HCT116 (cell line): ENCODE data around the gene CAVIN1. TPM values are rescaled to one million over a fixed set of nuclear protein-coding genes. Genes with fewer than 3 reads are reported as not detected.

Experiments used
- ATAC-seq: fragments of 200-7000 bp; cut with Tn5 transposase; 2 replicates; pipeline ENCODE4 v1.9.1; 2020; ENCODE audit warnings: mild to moderate bottlenecking, moderate library complexity
- BruUV-seq: library from RNA; stranded (reverse); fragments of 400-500 nt; replicated peaks from 2 replicates; lab custom pipeline; 2021; lab: Mats Ljungman, UMichigan
- CTCF ChIA-PET: fragments of 300-600 bp; sonication (Branson Sonifier 250); formaldehyde crosslinking; loops from one replicate; lab custom pipeline; 2021; ENCODE audit warnings: antibody characterized with exemption; lab: Charles Lee
- POLR2A ChIA-PET: fragments of 300-600, 350-600 bp; sonication (Branson Sonifier 250); formaldehyde crosslinking; loops from one replicate; lab custom pipeline; 2021; ENCODE audit warnings: antibody characterized with exemption; lab: Charles Lee
- RAD21 ChIA-PET, 2 experiments: fragments of 300-600 bp; sonication (Branson Sonifier 250); formaldehyde crosslinking; loops; one replicate each; lab custom pipeline; 2023; ENCODE audit warnings: low total read pairs in 2 of 2; ENCODE audit not compliant: uncharacterized antibody in 2 of 2, unreplicated experiment in 2 of 2, low non-redundant PET in 1 of 2; lab: Charles Lee
- DNase-seq: peaks from one replicate; pipeline ENCODE4 v3.0.0-alpha.2; 2010; ENCODE audit warnings: low read depth, low spot score
- H2AFZ ChIP-seq: fragments of 200-600 bp; shearing (Covaris generic), sonication (generic); 2 replicates; pipeline ENCODE4 v1.6.1; 2017; ENCODE audit warnings: low read depth, mixed run types, mixed read lengths, antibody characterized with exemption, low read length; ENCODE audit not compliant: poor library complexity, severe bottlenecking
- H3K27ac ChIP-seq: 2 replicates; pipeline ENCODE4 v1.5.1; 2012; ENCODE audit warnings: low read depth, low read length
- H3K27me3 ChIP-seq: fragments of 200-600 bp; sonication (generic); 2 replicates; pipeline ENCODE4 v1.6.1; 2016; ENCODE audit warnings: mixed run types, low read length, mixed read lengths; ENCODE audit not compliant: insufficient read depth
- H3K36me3 ChIP-seq, 2 experiments: fragments of 200-500 bp in 1 of 2; fragments of 200-600 bp in 1 of 2; sonication (Bioruptor generic) in 1 of 2; sonication (generic) in 1 of 2; 2 replicates each; pipeline versions ENCODE4 v1.5.1 to v1.6.1; 2014 to 2016; ENCODE audit warnings: low read length in 2 of 2, inconsistent platforms in 1 of 2, mixed read lengths in 1 of 2, mixed run types in 1 of 2; ENCODE audit not compliant: insufficient read depth in 2 of 2, control insufficient read depth in 1 of 2
- H3K4me1 ChIP-seq, 2 experiments: fragments of 200-600 bp in 1 of 2; sonication (generic) in 1 of 2; 2 replicates each; pipeline versions ENCODE4 v1.5.1 to v1.6.1; 2012 to 2017; ENCODE audit warnings: low read length in 2 of 2, inconsistent platforms in 1 of 2, mild to moderate bottlenecking in 1 of 2, mixed read lengths in 1 of 2, mixed run types in 1 of 2, moderate library complexity in 1 of 2; ENCODE audit not compliant: insufficient read depth in 2 of 2, control insufficient read depth in 1 of 2
- H3K4me2 ChIP-seq: fragments of 200-600 bp; sonication (generic); 2 replicates; pipeline ENCODE4 v1.6.1; 2017; ENCODE audit warnings: mixed run types, low read length, mixed read lengths
- H3K4me3 ChIP-seq, 2 experiments: fragments of 200-600 bp in 1 of 2; sonication (generic) in 1 of 2; replicated peaks in 1 of 2; 2 replicates each; pipeline ENCODE4 v1.5.1; 2011 to 2016; ENCODE audit warnings: low read length in 2 of 2, control low read depth in 1 of 2, low read depth in 1 of 2, mild to moderate bottlenecking in 1 of 2, mixed read lengths in 1 of 2, mixed run types in 1 of 2
- H3K79me2 ChIP-seq: fragments of 200-600 bp; sonication (generic); 2 replicates; pipeline ENCODE4 v1.6.1; 2017; ENCODE audit warnings: mild to moderate bottlenecking, mixed run types, low read length, moderate library complexity, mixed read lengths; ENCODE audit not compliant: insufficient read depth
- H3K9ac ChIP-seq: fragments of 200-600 bp; sonication (generic); 2 replicates; pipeline ENCODE4 v1.6.1; 2016; ENCODE audit warnings: low read length, mixed read lengths
- H3K9me2 ChIP-seq: fragments of 200-600 bp; sonication (generic), shearing (Covaris generic); 2 replicates; pipeline ENCODE4 v1.6.1; 2017; ENCODE audit warnings: mixed run types, mild to moderate bottlenecking, moderate library complexity; ENCODE audit not compliant: insufficient read depth
- H3K9me3 ChIP-seq, 2 experiments: fragments of 200-500 bp in 1 of 2; fragments of 200-600 bp in 1 of 2; sonication (Bioruptor generic) in 1 of 2; sonication (generic) in 1 of 2; 2 replicates each; pipeline ENCODE4 v1.6.1; 2014 to 2017; ENCODE audit warnings: low read length in 2 of 2, mixed read lengths in 2 of 2, inconsistent platforms in 1 of 2, low read depth in 1 of 2, mild to moderate bottlenecking in 1 of 2, mixed run types in 1 of 2, moderate library complexity in 1 of 2; ENCODE audit not compliant: control insufficient read depth in 1 of 2, insufficient read depth in 1 of 2
- H4K20me1 ChIP-seq: fragments of 200-600 bp; sonication (generic), shearing (Covaris generic); 2 replicates; pipeline ENCODE4 v1.6.1; 2017; ENCODE audit warnings: mixed run types, mild to moderate bottlenecking, moderate library complexity; ENCODE audit not compliant: insufficient read depth
- CBX3 ChIP-seq: IDR thresholded peaks from 2 replicates; pipeline ENCODE4 v1.6.1; 2012; ENCODE audit warnings: low read depth
- CEBPB ChIP-seq: IDR thresholded peaks from 2 replicates; pipeline ENCODE4 v1.6.1; 2012; ENCODE audit warnings: low read depth
- CTCF ChIP-seq, 3 experiments: fragments of 200-600 bp in 1 of 3; sonication (generic) in 1 of 3; IDR thresholded peaks in 2 of 3; conservative IDR thresholded peaks in 1 of 3; 2 replicates each; pipeline ENCODE4 v1.5.1; 2012 to 2017; ENCODE audit warnings: low read depth in 2 of 3, low read length in 2 of 3, antibody characterized with exemption in 1 of 3, borderline replicate concordance in 1 of 3, control low read depth in 1 of 3, mild to moderate bottlenecking in 1 of 3, mixed read lengths in 1 of 3, mixed run types in 1 of 3, moderate library complexity in 1 of 3; ENCODE audit not compliant: insufficient read depth in 1 of 3
- EZH2phosphoT487 ChIP-seq: fragments of 200-600 bp; IDR thresholded peaks from 2 replicates; pipeline ENCODE4 v1.6.1; 2018; ENCODE audit warnings: antibody characterized with exemption, borderline replicate concordance
- FOSL1 ChIP-seq: IDR thresholded peaks from 2 replicates; pipeline ENCODE4 v1.6.1; 2012; ENCODE audit warnings: low read depth
- POLR2AphosphoS5 ChIP-seq: IDR thresholded peaks from 2 replicates; pipeline ENCODE4 v1.6.1; 2011; ENCODE audit warnings: mild to moderate bottlenecking, low read depth, low read length, moderate library complexity
- YY1 ChIP-seq: IDR thresholded peaks from 2 replicates; pipeline ENCODE4 v1.6.1; 2011; ENCODE audit warnings: low read length, low read depth, moderate library complexity, mild to moderate bottlenecking; ENCODE audit not compliant: insufficient replicate concordance; ENCODE audit errors: extremely low read depth
- intact Hi-C: fragments of 100-400 bp; cut with micrococcal nuclease; formaldehyde crosslinking; loops from 2 replicates; pipeline ENCODE4 v1.10.0; 2022
- total RNA-seq: library from RNA; stranded (reverse); gene quantifications from one replicate; pipeline ENCODE4 v1.2.1, GENCODE V29; 2021; ENCODE audit not compliant: unreplicated experiment
- TF ChIP-seq, protein P1 (sequence below): IDR thresholded peaks from 2 replicates; pipeline ENCODE4 v1.6.1; 2012

CAVIN1 gene
- total RNA-seq, 1 experiment from 2014 or later, result 79.7 TPM

GRCh38 chr17:42362245-42362961 is 60.7 kb downstream of the CAVIN1 start:
- no peaks in the 10 kb centered on the region for H3K27me3 ChIP-seq
- ChIA-PET POLR2A (interaction anchor here (1.0 kb wide), 1 partner anchor 26 kb away, joined by 3 read pairs; the partner anchor contains the start of gene STAT3), CTCF (no interaction called here), RAD21 (no interaction called here)
- no peaks in the 10 kb centered on the region for H3K36me3 ChIP-seq
- H3K4me1 ChIP-seq, result peaks cover 8 to 20% of the 10 kb centered on the region in 2 experiments; a peak in 3 of 4 replicates
- H3K79me2 ChIP-seq, result peaks cover 27% of the 10 kb centered on the region; the same call in 1 of the 2 replicates
- ATAC-seq (no peak), DNase-seq (no peak)
- peak overlapping the region; percentile 14; the same call in 1 of the 2 replicates for H3K4me2 ChIP-seq
- TF ChIP-seq EZH2phosphoT487 (no peak), YY1 (no peak), POLR2AphosphoS5 (no peak), CEBPB (no peak), CTCF (IDR thresholded peaks at IDR 0.05 in 2 of 3, conservative IDR thresholded peaks at IDR 0.05 in 1 of 3; ENCODE audit: borderline replicate concordance in 1 of 3, insufficient read depth in 1 of 3, low read depth in 2 of 3, low read length in 2 of 3) (no peak), FOSL1 (no peak), CBX3 (no peak)
- TF ChIP-seq, protein P1, sequence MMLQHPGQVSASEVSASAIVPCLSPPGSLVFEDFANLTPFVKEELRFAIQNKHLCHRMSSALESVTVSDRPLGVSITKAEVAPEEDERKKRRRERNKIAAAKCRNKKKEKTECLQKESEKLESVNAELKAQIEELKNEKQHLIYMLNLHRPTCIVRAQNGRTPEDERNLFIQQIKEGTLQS, result no peak
- H4K20me1 ChIP-seq, result no peaks in the 10 kb centered on the region
- intact Hi-C loops, result no loop called here
- H3K9me3 ChIP-seq, result no peaks in the 10 kb centered on the region
- H3K9me2 ChIP-seq, result no peaks in the 10 kb centered on the region
- no TSS peak for BruUV-seq
- no peak overlapping the region for H3K27ac ChIP-seq
- H3K9ac ChIP-seq, result no peak overlapping the region
- no peak overlapping the region for H2AFZ ChIP-seq
- no peak overlapping the region for H3K4me3 ChIP-seq
